Choroid plexus epithelial cell (primary cell): ENCODE data around the gene EHMT1.
"Not testable (repeated sequence)": the region's sequence is repeated elsewhere in the genome, so short reads cannot be mapped to it uniquely, and the experiment has no call there.

Source experiments
- DNase-seq: peaks from one replicate; pipeline ENCODE4 v3.0.0-alpha.2; 2010; ENCODE audit warnings: low read depth
- H3K4me3 ChIP-seq: 2 replicates; pipeline ENCODE4 v1.5.1; 2011; ENCODE audit warnings: low read depth, mild to moderate bottlenecking, control low read depth, low read length, moderate library complexity
- CTCF ChIP-seq: conservative IDR thresholded peaks from 2 replicates; pipeline ENCODE4 v1.5.1; 2011; ENCODE audit warnings: low read depth, mild to moderate bottlenecking, control low read depth, inconsistent platforms, low read length, moderate library complexity

The EHMT1 gene

GRCh38 chr9:137809040-137809576, 190.3 kb downstream of the EHMT1 start:
- H3K4me3 ChIP-seq = no peak overlapping the region
- TF ChIP-seq CTCF = no peak
- no peak for DNase-seq

GRCh38 chr9:137809726-137810450, 191.1 kb downstream of the EHMT1 start:
- not testable (repeated sequence) for DNase-seq, H3K4me3 ChIP-seq

- TF ChIP-seq CTCF = no peak
- H3K4me3 ChIP-seq = no peak overlapping the region
- DNase-seq = no peak
Observed at GRCh38 chr9:137811283-137811870, 192.6 kb downstream of the EHMT1 start.

- no peak for TF ChIP-seq CTCF
- no peak for DNase-seq
- H3K4me3 ChIP-seq = no peak overlapping the region
Observed at GRCh38 chr9:137812356-137813023, 193.7 kb downstream of the EHMT1 start.

- H3K4me3 ChIP-seq = no peak overlapping the region
- no peak for DNase-seq
- TF ChIP-seq CTCF = no peak
Observed at GRCh38 chr9:137813167-137813566, 194.4 kb downstream of the EHMT1 start.

GRCh38 chr9:137813651-137814415, 195.0 kb downstream of the EHMT1 start:
- no peak for TF ChIP-seq CTCF
- no peak overlapping the region for H3K4me3 ChIP-seq
- DNase-seq = no peak

GRCh38 chr9:137814436-137814835, 195.6 kb downstream of the EHMT1 start:
- no peak for DNase-seq
- H3K4me3 ChIP-seq = no peak overlapping the region
- TF ChIP-seq CTCF = no peak
